HepG2 (cell line): ENCODE measurements around the gene FAM187B. TPM values are rescaled to one million over a fixed set of nuclear protein-coding genes. Genes with fewer than 3 reads are reported as not detected.
A peak's percentile ranks its signal among the peaks of the same experiment; 100 is the strongest.

Experiments
- AKNA ChIP-seq: sonication (generic); formaldehyde crosslinking; IDR thresholded peaks from 2 replicates; pipeline ENCODE4 v1.4.0; 2020; ENCODE audit warnings: missing genetic modification reagents, borderline replicate concordance
- ERF ChIP-seq: IDR thresholded peaks from 2 replicates; pipeline ENCODE4 v1.6.1; 2018; ENCODE audit warnings: missing biosample characterization, missing genetic modification reagents
- HNF4A ChIP-seq: sonication (generic); formaldehyde crosslinking; IDR thresholded peaks from 2 replicates; pipeline ENCODE4 v1.4.0; 2020; ENCODE audit warnings: missing genetic modification reagents
- HOXD1 ChIP-seq: sonication (generic); formaldehyde crosslinking; IDR thresholded peaks from 2 replicates; pipeline ENCODE4 v1.5.0; 2020; ENCODE audit warnings: missing genetic modification reagents
- NR2F6 ChIP-seq, 2 experiments: IDR thresholded peaks; 2 replicates each; pipeline ENCODE4 v1.6.1; 2016; ENCODE audit warnings: antibody characterized with exemption in 1 of 2, mild to moderate bottlenecking in 1 of 2
- NR3C1 ChIP-seq: sonication (generic); formaldehyde crosslinking; IDR thresholded peaks from 2 replicates; pipeline ENCODE4 v1.4.0; 2020; ENCODE audit warnings: missing genetic modification reagents
- SATB2 ChIP-seq: sonication (generic); formaldehyde crosslinking; IDR thresholded peaks from 2 replicates; pipeline ENCODE4 v1.5.0; 2020; ENCODE audit warnings: missing genetic modification reagents
- SP5 ChIP-seq: IDR thresholded peaks from 2 replicates; pipeline ENCODE4 v1.6.1; 2016; ENCODE audit warnings: low read depth, borderline replicate concordance
- SSRP1 ChIP-seq: IDR thresholded peaks from 2 replicates; pipeline ENCODE4 v1.6.1; 2016; ENCODE audit warnings: control low read depth
- UBTF ChIP-seq: sonication (generic); formaldehyde crosslinking; IDR thresholded peaks from 2 replicates; pipeline ENCODE4 v1.4.0; 2020; ENCODE audit warnings: mild to moderate bottlenecking, missing genetic modification reagents
- ZBTB10 ChIP-seq: sonication (generic); formaldehyde crosslinking; IDR thresholded peaks from 2 replicates; pipeline ENCODE4 v1.4.0; 2020; ENCODE audit warnings: missing genetic modification reagents, borderline replicate concordance
- ZNF510 ChIP-seq: sonication (generic); formaldehyde crosslinking; IDR thresholded peaks from 2 replicates; pipeline ENCODE4 v1.4.0; 2020; ENCODE audit warnings: low read depth, mild to moderate bottlenecking, missing genetic modification reagents
- ZNF577 ChIP-seq: sonication (generic); formaldehyde crosslinking; IDR thresholded peaks from 2 replicates; pipeline ENCODE4 v1.4.0; 2020; ENCODE audit warnings: mild to moderate bottlenecking, low read depth, missing genetic modification reagents, borderline replicate concordance
- polyA plus RNA-seq, 8 experiments: library from polyadenylated mRNA; depleted of rRNA in 3 of 8; stranded (reverse) in 7 of 8; unstranded in 1 of 8; fragments of >200 nt; fragmentation: Illumina TruSeq in 4 of 8; extraction: Trizol in 4 of 8; gene quantifications; 2 replicates each; pipeline versions ENCODE4 v1.2.1 to v1.2.3, GENCODE V29; 2011 to 2016; ENCODE audit warnings: low read depth in 4 of 8, missing spikeins in 1 of 8, mixed read lengths in 1 of 8; ENCODE audit not compliant: insufficient read depth in 1 of 8
- total RNA-seq, 5 experiments: library from RNA; depleted of rRNA; stranded (reverse); fragments of >200 nt; fragmentation: Illumina TruSeq; extraction: Trizol; gene quantifications; 2 replicates each; pipeline ENCODE4 v1.2.3, GENCODE V29; 2016; ENCODE audit warnings: low read depth in 1 of 5
- TF ChIP-seq, protein P1 (sequence below): sonication (generic); formaldehyde crosslinking; IDR thresholded peaks from 2 replicates; pipeline ENCODE4 v1.5.0; 2020; ENCODE audit warnings: missing genetic modification reagents
- TF ChIP-seq, protein P2 (sequence below): sonication (generic); formaldehyde crosslinking; IDR thresholded peaks from 2 replicates; pipeline ENCODE4 v1.8.1; 2023; ENCODE audit warnings: missing genetic modification reagents, mild to moderate bottlenecking, borderline replicate concordance

The FAM187B gene
- total and polyA plus RNA-seq, 2 of the 13 experiments (the other 11 are each of a cell fraction or from before 2014, with no cell fraction given) = not detected

GRCh38 chr19:35248310-35249145, 20.0 kb upstream of the FAM187B start, which contains the start of gene LSR (continued):
- TF ChIP-seq, protein P1, sequence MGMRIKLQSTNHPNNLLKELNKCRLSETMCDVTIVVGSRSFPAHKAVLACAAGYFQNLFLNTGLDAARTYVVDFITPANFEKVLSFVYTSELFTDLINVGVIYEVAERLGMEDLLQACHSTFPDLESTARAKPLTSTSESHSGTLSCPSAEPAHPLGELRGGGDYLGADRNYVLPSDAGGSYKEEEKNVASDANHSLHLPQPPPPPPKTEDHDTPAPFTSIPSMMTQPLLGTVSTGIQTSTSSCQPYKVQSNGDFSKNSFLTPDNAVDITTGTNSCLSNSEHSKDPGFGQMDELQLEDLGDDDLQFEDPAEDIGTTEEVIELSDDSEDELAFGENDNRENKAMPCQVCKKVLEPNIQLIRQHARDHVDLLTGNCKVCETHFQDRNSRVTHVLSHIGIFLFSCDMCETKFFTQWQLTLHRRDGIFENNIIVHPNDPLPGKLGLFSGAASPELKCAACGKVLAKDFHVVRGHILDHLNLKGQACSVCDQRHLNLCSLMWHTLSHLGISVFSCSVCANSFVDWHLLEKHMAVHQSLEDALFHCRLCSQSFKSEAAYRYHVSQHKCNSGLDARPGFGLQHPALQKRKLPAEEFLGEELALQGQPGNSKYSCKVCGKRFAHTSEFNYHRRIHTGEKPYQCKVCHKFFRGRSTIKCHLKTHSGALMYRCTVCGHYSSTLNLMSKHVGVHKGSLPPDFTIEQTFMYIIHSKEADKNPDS (CRISPR knock-in tag) = 0 out of 2 replicates have a peak, but pooled peaks have one; percentile 36
- TF ChIP-seq HNF4A (peak; percentile 37; the same call in 1 of the 2 replicates), UBTF (CRISPR knock-in tag) (peak; percentile 75), ZNF577 (no peak), NR2F6 (IDR thresholded peaks at IDR 0.05) (peak; percentile 27; the same call in 1 of the 2 replicates), NR2F6 (CRISPR knock-in tag; IDR thresholded peaks at IDR 0.05) (peak; percentile 10; the same call in 1 of the 2 replicates), SATB2 (CRISPR knock-in tag) (no peak), ERF (CRISPR knock-in tag) (peak; percentile 85), SSRP1 (CRISPR knock-in tag) (no peak), ZNF510 (CRISPR knock-in tag) (0 out of 2 replicates have a peak, but pooled peaks have one; percentile 22), SP5 (CRISPR knock-in tag) (peak; percentile 75; the same call in 1 of the 2 replicates), HOXD1 (CRISPR knock-in tag) (peak; percentile 83; the same call in 1 of the 2 replicates), AKNA (no peak), ZBTB10 (CRISPR knock-in tag) (peak; percentile 81; the same call in 1 of the 2 replicates), NR3C1 (no peak)
- TF ChIP-seq, protein P2, sequence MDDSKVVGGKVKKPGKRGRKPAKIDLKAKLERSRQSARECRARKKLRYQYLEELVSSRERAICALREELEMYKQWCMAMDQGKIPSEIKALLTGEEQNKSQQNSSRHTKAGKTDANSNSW (CRISPR knock-in tag) = no peak
